Activated gamma-delta T cell (primary cell): Measurements from ENCODE around the gene C2orf72.
"Not testable (repeated sequence)": the region's sequence is repeated elsewhere in the genome, so short reads cannot be mapped to it uniquely, and the experiment has no call there.

ENCODE experiments used
- DNase-seq: peaks from one replicate; lab custom pipeline; 2025; lab: John Stamatoyannopoulos, UW

The C2orf72 gene

GRCh38 chr2:231015478-231015877 is 21.8 kb upstream of the C2orf72 start:
- DNase-seq: no peak

GRCh38 chr2:231015926-231016325 is 21.4 kb upstream of the C2orf72 start:
- DNase-seq: no peak

GRCh38 chr2:231016566-231017230 is 20.6 kb upstream of the C2orf72 start:
- no peak for DNase-seq

DNA sequence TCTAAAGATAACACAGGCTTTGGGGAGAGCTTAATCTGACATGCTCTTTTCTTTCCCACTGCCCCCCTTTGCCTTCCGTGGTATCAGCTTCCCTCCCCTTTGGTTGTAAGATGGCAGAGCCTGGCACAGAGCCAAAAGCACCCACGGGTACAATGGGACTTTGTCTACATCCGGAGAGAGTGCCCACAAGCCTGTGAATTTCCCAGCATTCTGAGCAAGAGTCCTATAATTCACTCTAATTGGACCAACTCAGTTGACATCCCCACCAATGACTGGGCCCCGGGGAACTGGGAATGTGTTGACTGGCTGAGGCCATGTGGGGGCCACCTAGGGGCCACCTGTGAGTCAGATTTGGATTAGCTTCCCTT is 20.1 kb upstream of the C2orf72 start:
- DNase-seq: no peak

DNA sequence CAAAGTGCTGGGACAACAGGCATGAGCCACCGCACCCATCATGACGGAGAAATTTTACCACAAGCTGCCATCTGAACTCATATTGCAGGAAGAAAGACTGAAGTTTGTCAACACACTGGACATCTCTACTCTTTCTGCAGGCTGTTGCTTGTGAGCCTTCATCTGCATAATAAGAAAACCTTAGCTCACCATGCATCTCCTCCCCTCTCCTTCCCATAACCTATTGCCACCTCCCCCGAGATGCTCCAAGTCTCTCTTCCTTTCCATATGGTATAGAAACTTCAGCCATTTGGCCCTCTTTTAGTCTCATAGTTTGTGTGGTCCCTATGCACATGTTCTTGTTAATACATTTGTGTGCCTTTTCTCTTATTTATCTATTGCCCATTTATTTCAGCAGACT is 19.1 kb upstream of the C2orf72 start:
- DNase-seq: no peak

DNA sequence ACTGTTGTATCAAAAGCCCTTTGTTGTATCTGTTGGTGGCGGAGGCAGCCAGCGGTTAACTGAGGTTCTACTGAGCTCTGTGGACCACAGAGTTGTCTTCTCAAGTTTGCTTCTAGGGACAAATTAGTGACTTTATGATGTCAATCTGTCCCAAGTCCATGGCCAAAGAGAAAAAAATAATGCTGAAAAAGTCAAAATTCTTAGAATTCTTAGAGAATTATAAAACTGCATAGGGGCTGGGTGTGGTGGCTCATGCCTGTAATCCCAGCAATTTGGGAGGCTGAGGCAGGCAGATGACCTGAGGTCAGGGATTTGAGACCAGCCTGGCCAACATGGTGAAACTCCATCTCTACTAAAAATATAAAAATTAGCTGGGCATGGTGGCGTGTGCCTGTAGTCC is 12.3 kb upstream of the C2orf72 start:
- DNase-seq: not testable (repeated sequence)

- DNase-seq: no peak
Observed at GRCh38 chr2:231028889-231029288, 8.4 kb upstream of the C2orf72 start.

DNA sequence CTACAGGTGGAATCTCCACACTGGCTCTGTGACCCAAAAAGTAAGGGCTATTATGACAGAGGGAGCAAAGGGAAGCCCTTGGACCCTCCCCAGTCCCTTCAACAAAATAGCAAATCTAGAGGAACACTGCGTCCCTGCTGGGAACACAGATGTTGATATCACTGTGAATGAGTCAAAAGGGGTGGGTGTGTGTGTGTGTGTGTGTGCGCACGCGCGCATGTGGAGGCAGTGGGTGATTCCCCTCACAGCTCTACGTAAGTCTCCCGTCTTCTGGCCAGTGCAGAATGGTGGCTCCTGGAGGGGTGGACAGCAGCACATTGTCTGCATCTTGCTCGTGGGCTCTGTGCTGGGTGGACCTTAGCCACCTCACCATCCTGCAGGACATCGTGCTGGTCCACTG is 7.8 kb upstream of the C2orf72 start:
- DNase-seq: no peak

DNA sequence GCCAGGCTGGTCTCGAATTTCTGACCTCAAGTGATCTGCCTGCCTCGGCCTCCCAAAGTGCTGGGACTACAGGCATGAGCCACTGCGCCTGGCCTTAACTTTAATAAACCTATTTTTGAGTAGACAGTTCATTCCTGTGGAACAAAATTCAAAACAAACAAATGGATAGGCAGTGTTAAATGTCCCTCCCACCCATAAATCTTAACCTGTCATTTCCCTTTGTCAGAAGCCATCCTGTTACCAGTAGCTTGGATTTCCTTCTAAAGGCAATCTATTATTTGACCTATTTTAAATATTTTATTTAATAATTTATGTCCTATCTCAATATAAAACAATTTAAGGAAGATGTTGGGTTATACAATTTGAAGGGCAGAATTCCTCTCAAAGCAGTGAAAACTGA is 6.6 kb upstream of the C2orf72 start:
- no peak for DNase-seq

- no peak for DNase-seq
Observed at GRCh38 chr2:231032575-231033140, 4.7 kb upstream of the C2orf72 start.

DNA sequence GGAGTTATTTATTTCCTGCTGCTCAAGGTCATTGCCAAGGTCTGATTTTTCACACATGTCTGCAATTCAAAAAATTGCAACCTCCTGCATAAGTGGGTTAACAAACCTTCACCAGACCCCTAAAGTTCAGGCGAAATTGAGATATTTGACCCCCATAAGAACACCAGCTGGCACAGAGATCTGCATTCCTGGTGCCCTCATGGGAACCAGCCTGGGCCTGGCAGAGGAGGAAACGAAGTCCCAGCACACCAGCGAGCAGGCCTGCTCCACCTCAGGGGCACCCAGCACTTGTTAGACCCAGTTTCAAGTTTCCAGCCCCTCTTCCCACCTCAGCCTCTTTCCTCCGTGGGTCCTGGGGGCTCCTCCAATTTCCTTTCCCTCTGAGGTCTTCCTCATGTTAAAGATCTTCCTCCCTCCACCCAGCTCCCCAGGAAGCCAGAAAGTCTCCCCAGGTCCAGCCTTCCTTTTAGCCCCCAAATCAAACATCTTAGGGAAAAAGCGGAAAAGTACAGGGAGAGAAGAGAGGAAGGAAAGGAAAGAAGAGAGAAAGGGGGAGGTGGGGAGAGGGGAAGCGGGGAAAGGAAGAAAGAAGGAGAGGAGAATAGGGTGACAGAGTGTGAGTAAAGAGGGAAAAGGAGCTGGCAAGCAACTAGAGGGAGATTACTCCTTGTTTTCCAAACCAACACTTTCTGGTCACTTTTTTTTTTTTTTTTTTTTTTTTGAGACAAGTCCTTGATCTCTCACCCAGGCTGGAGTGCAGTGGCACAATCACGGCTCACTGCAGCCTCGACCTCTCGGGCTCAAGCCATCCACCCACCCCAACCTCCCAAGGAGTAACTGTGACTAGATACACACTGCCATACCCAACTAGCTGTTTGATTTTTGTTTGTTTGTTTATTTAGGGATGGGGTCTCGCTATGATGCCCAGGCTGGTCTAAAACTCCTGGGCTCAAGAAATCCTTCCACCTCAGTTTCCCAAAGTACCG is 3.9 kb upstream of the C2orf72 start:
- DNase-seq: no peak

DNA sequence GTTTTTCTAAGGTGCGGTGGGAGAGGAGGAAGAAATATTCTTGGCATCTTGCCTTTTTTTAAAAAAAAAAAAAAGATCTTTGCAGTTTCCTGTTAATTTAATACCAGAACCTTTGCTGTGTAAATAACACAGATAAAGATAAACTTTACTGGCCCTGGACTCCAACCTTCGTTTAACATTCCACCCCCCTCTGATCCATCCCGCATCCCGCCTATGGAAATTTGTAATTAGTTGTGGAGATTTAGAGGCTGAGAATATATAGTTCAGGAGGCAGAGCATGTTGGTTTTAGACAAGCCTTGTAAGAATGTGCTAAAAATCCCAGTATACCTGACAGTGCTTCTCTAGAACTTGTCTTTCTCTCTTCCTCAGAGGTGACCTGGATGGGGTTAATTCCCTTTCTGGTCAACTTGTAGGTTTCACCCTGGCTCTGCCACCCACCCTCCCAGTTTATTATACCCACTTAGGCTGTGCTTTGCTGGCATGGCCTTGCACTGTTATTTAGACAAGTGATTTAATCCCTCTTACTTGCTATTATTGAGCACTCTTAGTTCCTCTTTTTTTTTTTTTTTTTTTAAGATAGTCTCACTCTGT is 2.9 kb upstream of the C2orf72 start:
- DNase-seq: no peak

DNA sequence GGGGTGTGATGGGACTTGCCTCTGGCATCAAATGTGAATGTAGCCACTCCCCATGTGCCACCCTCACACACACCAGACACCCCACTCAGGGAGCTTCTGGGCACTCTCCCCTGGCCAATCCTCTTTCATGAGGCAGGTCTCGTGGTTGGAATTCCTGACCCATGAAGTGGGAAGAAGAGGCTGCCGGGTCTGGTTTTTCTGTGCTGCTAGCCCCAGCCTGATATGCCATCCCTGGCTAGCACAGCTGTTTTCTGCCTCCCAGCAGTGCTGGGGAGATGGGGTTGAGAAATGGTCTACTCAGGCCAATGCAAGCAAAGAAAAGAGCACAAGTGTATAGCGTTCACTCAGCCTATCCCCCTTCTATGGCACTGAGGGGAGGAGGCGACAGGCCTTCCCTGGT is 1.2 kb upstream of the C2orf72 start:
- DNase-seq: no peak

- no peak for DNase-seq
Observed at GRCh38 chr2:231036578-231037106, 681 bp upstream of the C2orf72 start.

DNA sequence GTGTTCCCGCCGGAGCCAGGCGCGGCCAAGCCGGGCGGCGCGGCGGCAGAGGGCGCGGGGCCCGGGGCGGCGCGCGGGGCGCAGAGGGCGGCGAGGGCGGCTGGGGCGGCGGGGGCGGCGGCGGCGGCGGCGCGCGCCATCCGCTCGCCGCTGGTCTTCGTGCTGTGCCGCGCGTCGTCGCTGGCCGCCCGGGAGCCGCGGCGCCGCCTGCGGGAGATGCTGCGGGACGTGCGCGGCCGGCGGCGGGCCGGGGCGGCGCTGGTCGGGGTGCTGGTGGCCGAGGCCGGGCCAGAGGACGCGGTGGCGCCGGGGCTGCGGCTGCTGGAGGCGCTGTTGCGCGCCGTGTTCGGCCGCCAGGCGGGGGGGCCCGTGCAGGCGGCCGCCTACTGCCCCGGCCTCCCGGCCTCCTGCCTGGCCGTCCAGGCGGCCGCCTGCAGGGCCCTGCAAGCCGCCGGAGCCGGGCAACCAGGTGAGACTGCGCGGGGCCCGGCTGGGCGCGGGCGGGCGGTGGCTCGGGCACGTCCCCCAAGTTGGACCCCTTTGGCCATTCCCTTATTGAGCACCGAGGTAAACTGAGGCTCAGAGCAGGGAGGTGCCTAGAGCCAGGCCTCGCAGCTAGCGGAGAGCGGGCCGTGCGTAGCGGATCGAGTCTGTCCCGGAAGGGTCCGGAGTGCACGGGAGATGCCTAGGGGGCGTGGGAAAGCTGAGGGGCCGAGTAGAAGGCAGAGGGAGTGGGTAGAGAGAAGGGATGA is 584 bp downstream of the C2orf72 start:
- no peak for DNase-seq

GRCh38 chr2:231038483-231039293 is 1.4 kb downstream of the C2orf72 start:
- DNase-seq: no peak

GRCh38 chr2:231039294-231039664 is 2.0 kb downstream of the C2orf72 start:
- no peak for DNase-seq

GRCh38 chr2:231039821-231040364 is 2.6 kb downstream of the C2orf72 start:
- no peak for DNase-seq

DNA sequence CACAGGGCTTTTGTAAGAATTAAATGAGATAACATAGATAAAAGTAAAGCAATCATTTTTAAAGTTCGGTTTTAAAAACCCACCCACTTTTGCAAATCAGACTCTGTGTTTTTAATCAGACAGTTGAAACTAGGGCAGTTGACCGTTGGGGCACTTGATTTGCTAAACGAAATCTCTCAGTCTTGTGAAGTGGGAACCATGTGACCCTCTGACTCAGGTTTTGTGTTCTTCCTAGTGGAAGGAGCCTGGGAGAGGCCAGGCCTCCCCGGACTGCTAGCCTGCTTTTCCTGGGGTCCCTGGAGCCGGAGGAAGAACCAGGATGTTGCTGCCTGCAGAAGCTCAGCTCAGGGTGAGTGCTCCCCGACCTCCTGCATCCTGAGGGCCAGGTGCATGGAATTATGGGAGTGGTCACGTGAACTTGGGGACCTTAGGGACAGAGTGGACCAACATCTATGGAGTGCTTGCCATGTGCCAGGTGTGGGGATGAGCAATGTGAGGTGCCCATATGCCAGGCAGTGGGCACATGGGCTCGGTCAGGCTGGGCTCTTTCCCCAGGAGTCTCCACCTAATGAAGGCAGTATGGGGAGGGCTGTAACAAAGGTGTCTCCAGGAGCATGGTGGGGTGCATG is 3.9 kb downstream of the C2orf72 start:
- DNase-seq: no peak

- DNase-seq: no peak
Observed at GRCh38 chr2:231043796-231044195, 6.5 kb downstream of the C2orf72 start.
